GM11168 (cell line): ENCODE data around the gene CBY1.
"Not testable (repeated sequence)": the region's sequence is repeated elsewhere in the genome, so short reads cannot be mapped to it uniquely, and the experiment has no call there.

Experiments used
- in situ Hi-C: fragments of 300-500 bp; cut with MboI; formaldehyde crosslinking; loops from one replicate; pipeline ENCODE4 v1.12.0; 2022; ENCODE audit warnings: low sequenced_read_pairs; ENCODE audit not compliant: unreplicated experiment

CBY1 gene

GRCh38 chr22:38656256-38657044 lies at the start of gene CBY1, which contains the start of gene FAM227A:
Gene CBY1, plus strand, starts transcription at chr22:38656638. Its CDS starts 11,417 bp downstream, at chr22:38668055.
Gene FAM227A, minus strand, starts transcription at chr22:38656392. Its CDS starts 6,224 bp downstream, at chr22:38650168.
- in situ Hi-C loops, result no loop called here

- in situ Hi-C loops, result no loop called here
Measured at GRCh38 chr22:38607680-38608079, 48.8 kb upstream of the CBY1 start.

GRCh38 chr22:38608992-38609750 lies 47.3 kb upstream of the CBY1 start:
- in situ Hi-C loops, result no loop called here

- in situ Hi-C loops, result no loop called here
Measured at GRCh38 chr22:38610234-38610633, 46.2 kb upstream of the CBY1 start.

- in situ Hi-C loops, result no loop called here
Measured at GRCh38 chr22:38611559-38611958, 44.9 kb upstream of the CBY1 start.

GRCh38 chr22:38612217-38613006 lies 44.0 kb upstream of the CBY1 start:
- in situ Hi-C loops, result no loop called here

- in situ Hi-C loops, result no loop called here
Measured at GRCh38 chr22:38613588-38613987, 42.9 kb upstream of the CBY1 start.

- in situ Hi-C loops, result no loop called here
Measured at GRCh38 chr22:38614332-38615063, 41.9 kb upstream of the CBY1 start.

GRCh38 chr22:38615064-38615405 lies 41.4 kb upstream of the CBY1 start:
- in situ Hi-C loops, result not testable (repeated sequence)

GRCh38 chr22:38618258-38618657 lies 38.2 kb upstream of the CBY1 start:
- in situ Hi-C loops, result no loop called here

GRCh38 chr22:38618682-38619081 lies 37.8 kb upstream of the CBY1 start:
- in situ Hi-C loops, result no loop called here

GRCh38 chr22:38623351-38623750 lies 33.1 kb upstream of the CBY1 start:
- in situ Hi-C loops, result no loop called here

- in situ Hi-C loops, result no loop called here
Measured at GRCh38 chr22:38628444-38628843, 28.0 kb upstream of the CBY1 start.

- in situ Hi-C loops, result no loop called here
Measured at GRCh38 chr22:38629108-38629507, 27.3 kb upstream of the CBY1 start.

- in situ Hi-C loops, result no loop called here
Measured at GRCh38 chr22:38631724-38632123, 24.7 kb upstream of the CBY1 start.

- in situ Hi-C loops, result no loop called here
Measured at GRCh38 chr22:38632528-38632927, 23.9 kb upstream of the CBY1 start.

GRCh38 chr22:38638216-38638615 lies 18.2 kb upstream of the CBY1 start:
- in situ Hi-C loops, result no loop called here

GRCh38 chr22:38638728-38639127 lies 17.7 kb upstream of the CBY1 start:
- in situ Hi-C loops, result no loop called here

- in situ Hi-C loops, result no loop called here
Measured at GRCh38 chr22:38641476-38642040, 14.9 kb upstream of the CBY1 start.

GRCh38 chr22:38644245-38644644 lies 12.2 kb upstream of the CBY1 start:
- in situ Hi-C loops, result not testable (repeated sequence)
